H1 (cell line): ENCODE data around the gene SEL1L. TPM values are rescaled to one million over a fixed set of nuclear protein-coding genes. Genes with fewer than 3 reads are reported as not detected.

Source experiments
- BRCA1 ChIP-seq: IDR thresholded peaks from 2 replicates; pipeline ENCODE4 v1.6.1; 2012; ENCODE audit warnings: low read depth, low read length, improper control_type of control experiment
- CREB1 ChIP-seq: IDR thresholded peaks from 2 replicates; pipeline ENCODE4 v1.6.1; 2012; ENCODE audit warnings: inconsistent platforms
- CTBP2 ChIP-seq: IDR thresholded peaks from 2 replicates; pipeline ENCODE4 v1.7.0; 2011; ENCODE audit warnings: borderline replicate concordance, mild to moderate bottlenecking, moderate library complexity, mixed read lengths, low read length; ENCODE audit not compliant: insufficient read depth, insufficient read length
- JUN ChIP-seq: IDR thresholded peaks from 2 replicates; pipeline ENCODE4 v1.6.1; 2011; ENCODE audit warnings: low read depth, mild to moderate bottlenecking, improper control_type of control experiment, low read length
- JUND ChIP-seq: IDR thresholded peaks from 2 replicates; pipeline ENCODE4 v1.6.1; 2011; ENCODE audit warnings: mild to moderate bottlenecking, improper control_type of control experiment, low read length
- NRF1 ChIP-seq: IDR thresholded peaks from 2 replicates; pipeline ENCODE4 v1.6.1; 2011; ENCODE audit warnings: mild to moderate bottlenecking, low read depth, low read length, improper control_type of control experiment
- RNF2 ChIP-seq: fragments of 200-900, 300-1000 bp; sonication (generic); IDR thresholded peaks from 2 replicates; pipeline ENCODE4 v1.7.1; 2016; ENCODE audit warnings: borderline replicate concordance, low read depth, mild to moderate bottlenecking, antibody characterized with exemption, low read length; ENCODE audit not compliant: poor library complexity, severe bottlenecking; ENCODE audit errors: missing control alignments
- SP1 ChIP-seq: IDR thresholded peaks from 2 replicates; pipeline ENCODE4 v1.6.1; 2011; ENCODE audit warnings: low read depth, low read length
- polyA plus RNA-seq, 7 experiments: library from polyadenylated mRNA; depleted of rRNA in 3 of 7; stranded (reverse) in 5 of 7; unstranded in 2 of 7; fragments of >200 nt in 5 of 7; fragments of 200-250 nt in 2 of 7; gene quantifications; 1 replicate in 5 of 7; 2 replicates in 1 of 7; 4 replicates in 1 of 7; pipeline versions ENCODE4 v1.2.1 to v1.2.3, GENCODE V29; 2011 to 2013; ENCODE audit warnings: missing spikeins in 2 of 7, mixed read lengths in 2 of 7
- total RNA-seq: library from RNA; stranded (reverse); fragmentation: NEBNext Ultra II Directional; extraction: Animal tissue kit (Norgen Biotek cat#: 25700); gene quantifications from 2 replicates; pipeline ENCODE4 v1.2.1, GENCODE V29; 2021
- TF ChIP-seq, protein P1 (sequence below): fragments of 300-600 bp; sonication (generic); IDR thresholded peaks from 2 replicates; pipeline ENCODE4 v1.7.1; 2012; ENCODE audit warnings: low read length, moderate library complexity, mild to moderate bottlenecking, inconsistent platforms; ENCODE audit not compliant: insufficient replicate concordance
- TF ChIP-seq, protein P2 (sequence below): IDR thresholded peaks from 2 replicates; pipeline ENCODE4 v1.6.1; 2012; ENCODE audit warnings: low read length, inconsistent platforms

SEL1L gene
- total and polyA plus RNA-seq, 2 of the 8 experiments (the other 6 are each of a cell fraction or from before 2014, with no cell fraction given), result 4.3 to 34.9 TPM

DNA sequence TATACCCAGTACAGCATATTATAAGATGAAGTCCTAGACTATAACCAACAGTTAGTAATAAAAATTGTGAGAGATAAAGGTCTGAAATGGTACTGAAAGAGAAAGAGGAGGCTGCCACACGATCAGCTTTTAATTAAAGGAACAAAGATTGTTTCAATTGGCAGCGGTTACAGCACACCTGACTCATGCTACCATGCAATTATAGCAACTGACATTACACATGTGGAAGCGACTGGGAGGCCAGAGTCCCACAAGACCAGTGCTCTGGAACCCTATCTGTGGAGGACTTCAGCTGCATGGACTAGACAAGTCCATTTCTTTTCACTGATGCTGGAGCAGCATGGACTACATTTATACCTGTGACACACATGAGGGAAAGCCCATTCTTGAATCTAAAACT lies 55.2 kb downstream of the SEL1L start (continued):
- TF ChIP-seq, protein P1, sequence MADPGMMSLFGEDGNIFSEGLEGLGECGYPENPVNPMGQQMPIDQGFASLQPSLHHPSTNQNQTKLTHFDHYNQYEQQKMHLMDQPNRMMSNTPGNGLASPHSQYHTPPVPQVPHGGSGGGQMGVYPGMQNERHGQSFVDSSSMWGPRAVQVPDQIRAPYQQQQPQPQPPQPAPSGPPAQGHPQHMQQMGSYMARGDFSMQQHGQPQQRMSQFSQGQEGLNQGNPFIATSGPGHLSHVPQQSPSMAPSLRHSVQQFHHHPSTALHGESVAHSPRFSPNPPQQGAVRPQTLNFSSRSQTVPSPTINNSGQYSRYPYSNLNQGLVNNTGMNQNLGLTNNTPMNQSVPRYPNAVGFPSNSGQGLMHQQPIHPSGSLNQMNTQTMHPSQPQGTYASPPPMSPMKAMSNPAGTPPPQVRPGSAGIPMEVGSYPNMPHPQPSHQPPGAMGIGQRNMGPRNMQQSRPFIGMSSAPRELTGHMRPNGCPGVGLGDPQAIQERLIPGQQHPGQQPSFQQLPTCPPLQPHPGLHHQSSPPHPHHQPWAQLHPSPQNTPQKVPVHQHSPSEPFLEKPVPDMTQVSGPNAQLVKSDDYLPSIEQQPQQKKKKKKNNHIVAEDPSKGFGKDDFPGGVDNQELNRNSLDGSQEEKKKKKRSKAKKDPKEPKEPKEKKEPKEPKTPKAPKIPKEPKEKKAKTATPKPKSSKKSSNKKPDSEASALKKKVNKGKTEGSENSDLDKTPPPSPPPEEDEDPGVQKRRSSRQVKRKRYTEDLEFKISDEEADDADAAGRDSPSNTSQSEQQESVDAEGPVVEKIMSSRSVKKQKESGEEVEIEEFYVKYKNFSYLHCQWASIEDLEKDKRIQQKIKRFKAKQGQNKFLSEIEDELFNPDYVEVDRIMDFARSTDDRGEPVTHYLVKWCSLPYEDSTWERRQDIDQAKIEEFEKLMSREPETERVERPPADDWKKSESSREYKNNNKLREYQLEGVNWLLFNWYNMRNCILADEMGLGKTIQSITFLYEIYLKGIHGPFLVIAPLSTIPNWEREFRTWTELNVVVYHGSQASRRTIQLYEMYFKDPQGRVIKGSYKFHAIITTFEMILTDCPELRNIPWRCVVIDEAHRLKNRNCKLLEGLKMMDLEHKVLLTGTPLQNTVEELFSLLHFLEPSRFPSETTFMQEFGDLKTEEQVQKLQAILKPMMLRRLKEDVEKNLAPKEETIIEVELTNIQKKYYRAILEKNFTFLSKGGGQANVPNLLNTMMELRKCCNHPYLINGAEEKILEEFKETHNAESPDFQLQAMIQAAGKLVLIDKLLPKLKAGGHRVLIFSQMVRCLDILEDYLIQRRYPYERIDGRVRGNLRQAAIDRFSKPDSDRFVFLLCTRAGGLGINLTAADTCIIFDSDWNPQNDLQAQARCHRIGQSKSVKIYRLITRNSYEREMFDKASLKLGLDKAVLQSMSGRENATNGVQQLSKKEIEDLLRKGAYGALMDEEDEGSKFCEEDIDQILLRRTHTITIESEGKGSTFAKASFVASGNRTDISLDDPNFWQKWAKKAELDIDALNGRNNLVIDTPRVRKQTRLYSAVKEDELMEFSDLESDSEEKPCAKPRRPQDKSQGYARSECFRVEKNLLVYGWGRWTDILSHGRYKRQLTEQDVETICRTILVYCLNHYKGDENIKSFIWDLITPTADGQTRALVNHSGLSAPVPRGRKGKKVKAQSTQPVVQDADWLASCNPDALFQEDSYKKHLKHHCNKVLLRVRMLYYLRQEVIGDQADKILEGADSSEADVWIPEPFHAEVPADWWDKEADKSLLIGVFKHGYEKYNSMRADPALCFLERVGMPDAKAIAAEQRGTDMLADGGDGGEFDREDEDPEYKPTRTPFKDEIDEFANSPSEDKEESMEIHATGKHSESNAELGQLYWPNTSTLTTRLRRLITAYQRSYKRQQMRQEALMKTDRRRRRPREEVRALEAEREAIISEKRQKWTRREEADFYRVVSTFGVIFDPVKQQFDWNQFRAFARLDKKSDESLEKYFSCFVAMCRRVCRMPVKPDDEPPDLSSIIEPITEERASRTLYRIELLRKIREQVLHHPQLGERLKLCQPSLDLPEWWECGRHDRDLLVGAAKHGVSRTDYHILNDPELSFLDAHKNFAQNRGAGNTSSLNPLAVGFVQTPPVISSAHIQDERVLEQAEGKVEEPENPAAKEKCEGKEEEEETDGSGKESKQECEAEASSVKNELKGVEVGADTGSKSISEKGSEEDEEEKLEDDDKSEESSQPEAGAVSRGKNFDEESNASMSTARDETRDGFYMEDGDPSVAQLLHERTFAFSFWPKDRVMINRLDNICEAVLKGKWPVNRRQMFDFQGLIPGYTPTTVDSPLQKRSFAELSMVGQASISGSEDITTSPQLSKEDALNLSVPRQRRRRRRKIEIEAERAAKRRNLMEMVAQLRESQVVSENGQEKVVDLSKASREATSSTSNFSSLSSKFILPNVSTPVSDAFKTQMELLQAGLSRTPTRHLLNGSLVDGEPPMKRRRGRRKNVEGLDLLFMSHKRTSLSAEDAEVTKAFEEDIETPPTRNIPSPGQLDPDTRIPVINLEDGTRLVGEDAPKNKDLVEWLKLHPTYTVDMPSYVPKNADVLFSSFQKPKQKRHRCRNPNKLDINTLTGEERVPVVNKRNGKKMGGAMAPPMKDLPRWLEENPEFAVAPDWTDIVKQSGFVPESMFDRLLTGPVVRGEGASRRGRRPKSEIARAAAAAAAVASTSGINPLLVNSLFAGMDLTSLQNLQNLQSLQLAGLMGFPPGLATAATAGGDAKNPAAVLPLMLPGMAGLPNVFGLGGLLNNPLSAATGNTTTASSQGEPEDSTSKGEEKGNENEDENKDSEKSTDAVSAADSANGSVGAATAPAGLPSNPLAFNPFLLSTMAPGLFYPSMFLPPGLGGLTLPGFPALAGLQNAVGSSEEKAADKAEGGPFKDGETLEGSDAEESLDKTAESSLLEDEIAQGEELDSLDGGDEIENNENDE, result no peak
- TF ChIP-seq CREB1, result no peak
- TF ChIP-seq NRF1, result no peak
- TF ChIP-seq, protein P2, sequence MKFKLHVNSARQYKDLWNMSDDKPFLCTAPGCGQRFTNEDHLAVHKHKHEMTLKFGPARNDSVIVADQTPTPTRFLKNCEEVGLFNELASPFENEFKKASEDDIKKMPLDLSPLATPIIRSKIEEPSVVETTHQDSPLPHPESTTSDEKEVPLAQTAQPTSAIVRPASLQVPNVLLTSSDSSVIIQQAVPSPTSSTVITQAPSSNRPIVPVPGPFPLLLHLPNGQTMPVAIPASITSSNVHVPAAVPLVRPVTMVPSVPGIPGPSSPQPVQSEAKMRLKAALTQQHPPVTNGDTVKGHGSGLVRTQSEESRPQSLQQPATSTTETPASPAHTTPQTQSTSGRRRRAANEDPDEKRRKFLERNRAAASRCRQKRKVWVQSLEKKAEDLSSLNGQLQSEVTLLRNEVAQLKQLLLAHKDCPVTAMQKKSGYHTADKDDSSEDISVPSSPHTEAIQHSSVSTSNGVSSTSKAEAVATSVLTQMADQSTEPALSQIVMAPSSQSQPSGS, result no peak
- TF ChIP-seq JUND, result no peak
- no peak for TF ChIP-seq RNF2
- TF ChIP-seq SP1, result no peak
- no peak for TF ChIP-seq BRCA1
- no peak for TF ChIP-seq CTBP2
- TF ChIP-seq JUN, result no peak
